H54 (cell line): ENCODE measurements around the gene RYR3.
"Not testable (repeated sequence)": the region's sequence is repeated elsewhere in the genome, so short reads cannot be mapped to it uniquely, and the experiment has no call there.

Experiments used
- DNase-seq: peaks from one replicate; pipeline ENCODE4 v3.0.0; 2011; ENCODE audit warnings: low spot score, mixed read lengths; ENCODE audit not compliant: insufficient read length
- FAIRE-seq: peaks from 3 replicates; lab custom pipeline; 2011; peaks lifted over from hg19 to GRCh38; lab: Jason Lieb, UNC
- POLR2A ChIP-seq: IDR thresholded peaks from 2 replicates; pipeline ENCODE4 v1.6.1; 2011; ENCODE audit warnings: low read depth, mild to moderate bottlenecking, low read length

Gene RYR3

GRCh38 chr15:33553157-33553556, 242.4 kb downstream of the RYR3 start:
- no peak for TF ChIP-seq POLR2A
- DNase-seq (no peak), FAIRE-seq (no peak)

DNA sequence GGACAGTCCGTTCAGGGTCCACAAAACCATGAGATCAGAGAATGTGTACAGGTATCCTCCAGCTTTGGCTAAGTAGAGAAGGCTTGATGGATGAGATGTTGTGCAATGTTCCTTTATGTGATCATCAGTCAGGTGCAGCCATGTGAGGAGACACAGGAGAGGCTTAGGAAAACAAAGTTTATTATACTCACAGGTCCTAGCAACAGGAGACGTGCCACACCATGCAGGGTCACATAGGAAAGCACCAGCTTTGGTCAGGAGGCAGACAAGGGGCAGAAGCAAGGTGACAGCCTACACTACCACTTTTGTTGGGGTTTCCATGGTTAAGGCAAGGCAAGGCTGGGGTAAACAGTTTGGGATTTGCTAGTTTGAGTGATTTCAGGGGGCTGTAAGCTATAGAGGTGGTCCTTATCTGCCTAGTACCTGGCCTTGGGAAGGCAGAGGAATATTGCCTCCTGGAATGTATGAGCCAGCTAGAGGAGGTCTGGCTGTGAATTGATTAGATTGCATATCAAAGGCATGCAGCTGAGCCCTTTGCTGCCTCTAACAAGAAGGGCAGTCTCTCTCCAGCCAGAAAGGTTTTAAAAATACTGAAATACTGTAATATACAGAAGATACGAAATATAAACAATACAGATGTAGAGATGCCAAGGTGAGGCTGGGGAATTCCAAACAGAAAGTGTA, 248.6 kb downstream of the RYR3 start:
- no peak for DNase-seq
- FAIRE-seq, result no peak
- TF ChIP-seq POLR2A, result no peak

GRCh38 chr15:33561407-33561806, 250.6 kb downstream of the RYR3 start:
- FAIRE-seq, result no peak
- no peak for DNase-seq
- no peak for TF ChIP-seq POLR2A

GRCh38 chr15:33561967-33562366, 251.2 kb downstream of the RYR3 start:
- FAIRE-seq, result no peak
- no peak for TF ChIP-seq POLR2A

GRCh38 chr15:33565094-33565493, 254.3 kb downstream of the RYR3 start:
- no peak for TF ChIP-seq POLR2A
- FAIRE-seq, result no peak
- DNase-seq, result no peak

More at GRCh38 chr15:33561967-33562366, 251.2 kb downstream of the RYR3 start:
- DNase-seq, result no peak

- no peak for TF ChIP-seq POLR2A
- FAIRE-seq (no peak), DNase-seq (no peak)
Measured at GRCh38 chr15:33567652-33568051, 256.9 kb downstream of the RYR3 start.

GRCh38 chr15:33569036-33569435, 258.3 kb downstream of the RYR3 start:
- TF ChIP-seq POLR2A, result no peak
- FAIRE-seq, result no peak
- no peak for DNase-seq

DNA sequence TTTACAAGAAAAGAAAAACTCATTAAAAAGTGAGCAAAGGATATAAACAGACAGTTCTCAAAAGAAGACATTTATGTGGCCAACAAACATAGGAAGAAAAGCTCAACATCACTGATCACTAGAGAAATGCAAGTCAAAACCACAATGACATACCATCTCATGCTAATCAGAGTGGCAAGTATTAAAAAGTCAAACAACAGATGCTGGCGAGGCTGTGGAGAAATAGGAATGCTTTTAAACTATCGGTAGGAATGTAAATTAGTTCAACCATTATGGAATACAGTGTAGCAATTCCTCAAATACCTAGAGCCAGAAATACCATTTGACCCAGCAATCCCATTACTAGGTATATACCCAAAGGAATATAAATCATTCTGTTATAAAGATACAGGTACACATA, 267.1 kb downstream of the RYR3 start:
- FAIRE-seq, DNase-seq: not testable (repeated sequence)

GRCh38 chr15:33580526-33580925, 269.8 kb downstream of the RYR3 start:
- FAIRE-seq, result no peak
- DNase-seq, result no peak
- TF ChIP-seq POLR2A, result no peak

DNA sequence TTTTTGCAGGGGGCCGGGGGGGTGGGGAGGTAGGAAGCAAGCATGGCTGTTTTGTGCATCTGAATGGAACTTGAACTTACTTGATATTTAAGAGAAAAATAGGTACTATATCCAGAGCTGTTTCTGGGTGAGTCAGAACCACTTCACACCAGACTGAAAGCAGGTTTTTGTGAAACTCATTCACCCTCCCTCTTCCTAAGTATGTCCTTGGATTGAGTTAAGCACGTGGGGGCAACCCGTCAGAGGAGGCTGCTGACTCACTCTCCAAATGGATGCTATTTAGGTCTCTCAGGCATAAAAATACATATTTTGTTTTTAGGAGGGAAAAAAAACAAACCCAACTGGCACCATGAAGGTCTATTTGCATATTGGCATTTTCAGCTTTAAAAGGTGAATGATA, 270.3 kb downstream of the RYR3 start:
- no peak for DNase-seq
- no peak for TF ChIP-seq POLR2A
- FAIRE-seq, result no peak

- FAIRE-seq, result no peak
Measured at GRCh38 chr15:33584797-33585196, 274.0 kb downstream of the RYR3 start.

DNA sequence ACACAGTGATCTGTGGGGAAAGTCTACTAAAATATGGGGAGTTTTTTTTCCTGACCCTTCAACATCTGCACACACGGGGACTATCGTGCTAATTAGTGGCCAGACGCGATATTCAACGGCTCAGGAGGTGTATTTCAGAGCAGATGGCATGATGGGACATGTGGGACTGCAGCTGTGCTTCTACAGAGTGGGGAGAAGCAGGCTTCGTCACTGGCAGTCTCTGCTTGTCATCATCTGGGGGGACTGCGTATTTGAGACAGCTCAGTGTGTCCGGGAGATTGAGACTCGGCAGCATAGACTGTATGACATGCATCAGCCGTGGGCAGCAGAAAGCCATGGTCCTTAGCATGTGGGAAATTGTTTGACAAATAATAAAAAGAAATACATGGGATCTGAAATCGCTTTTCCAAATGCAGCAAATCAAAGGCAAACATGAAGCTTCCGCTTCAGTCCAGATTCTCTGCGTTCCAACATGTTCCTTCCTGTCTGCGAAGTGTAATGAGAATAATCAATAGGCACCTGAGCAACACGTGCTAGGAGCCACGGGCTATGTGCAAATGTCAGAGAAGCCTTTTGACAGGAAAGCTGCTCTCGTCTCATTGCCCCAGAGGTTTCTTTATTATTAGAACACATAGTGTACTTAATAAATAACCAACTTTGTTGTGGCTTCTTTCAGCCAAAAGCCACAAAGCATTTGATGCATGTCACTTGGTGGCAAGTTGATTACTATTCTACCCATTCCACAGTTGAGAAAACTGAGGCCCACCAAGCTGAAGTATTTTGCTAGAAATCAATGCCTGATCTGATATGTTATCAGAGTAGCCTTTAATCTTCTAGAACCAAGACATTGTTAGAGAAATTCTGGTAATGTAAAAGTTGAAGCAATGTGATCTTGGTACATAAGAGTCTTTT, 276.3 kb downstream of the RYR3 start:
- no peak for FAIRE-seq
- DNase-seq, result no peak
- TF ChIP-seq POLR2A, result no peak

More at GRCh38 chr15:33584797-33585196, 274.0 kb downstream of the RYR3 start:
- no peak for DNase-seq
- no peak for TF ChIP-seq POLR2A

DNA sequence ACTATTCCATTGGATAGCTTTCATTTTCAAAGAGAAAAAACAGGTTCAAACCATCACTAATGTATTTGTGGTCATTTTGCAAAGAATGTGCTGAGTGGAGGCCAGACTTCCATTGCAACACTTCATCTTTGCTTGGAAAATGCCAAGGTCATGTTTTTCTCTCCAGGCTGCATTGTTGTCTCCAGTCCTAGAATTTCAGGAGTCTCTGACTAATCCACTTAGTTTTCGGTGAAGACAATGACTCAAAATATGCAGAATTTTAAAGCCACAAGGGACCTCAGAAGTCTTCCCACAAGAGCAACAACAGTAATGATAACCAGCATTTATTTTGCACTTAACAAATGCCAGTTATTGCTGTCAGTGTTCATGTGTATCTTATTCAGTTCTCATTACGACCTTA, 277.0 kb downstream of the RYR3 start:
- no peak for FAIRE-seq
- TF ChIP-seq POLR2A, result no peak
- DNase-seq, result no peak

DNA sequence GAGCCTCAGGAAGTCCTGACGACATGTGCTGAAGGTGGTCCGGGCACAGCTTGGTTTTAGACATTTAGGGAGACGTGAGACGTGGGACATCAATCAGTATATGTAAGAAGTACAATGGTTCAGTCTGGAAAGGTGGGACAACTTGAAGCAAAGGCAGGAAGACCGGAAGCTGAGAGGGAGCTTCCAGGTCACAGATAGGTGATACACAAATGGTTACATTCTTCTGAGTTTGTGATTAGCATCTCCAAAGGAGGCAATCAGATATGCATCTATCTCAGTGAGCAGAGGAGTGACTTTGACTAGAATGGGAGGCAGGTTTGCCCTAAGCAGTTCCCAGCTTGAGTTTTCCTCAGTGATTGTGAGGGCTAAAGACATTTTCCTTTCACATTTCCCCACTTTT, 282.1 kb downstream of the RYR3 start:
- no peak for TF ChIP-seq POLR2A
- FAIRE-seq, result no peak
- DNase-seq, result no peak

GRCh38 chr15:33598382-33598781, 287.6 kb downstream of the RYR3 start:
- DNase-seq, FAIRE-seq: not testable (repeated sequence)
